IPS-18c (cell line): ENCODE results near the gene NXNL1.
"Not testable (repeated sequence)": the region's sequence is repeated elsewhere in the genome, so short reads cannot be mapped to it uniquely, and the experiment has no call there.

ENCODE experiments used
- H3K4me3 ChIP-seq: 2 replicates; pipeline ENCODE4 v1.7.0; 2013; ENCODE audit warnings: low read depth, mild to moderate bottlenecking, low read length, moderate library complexity; ENCODE audit not compliant: insufficient read depth
- H3K9me3 ChIP-seq: one replicate; pipeline ENCODE4 v1.6.1; 2013; ENCODE audit warnings: mild to moderate bottlenecking, low read length, moderate library complexity; ENCODE audit not compliant: control insufficient read depth, insufficient read depth

NXNL1 gene

GRCh38 chr19:17460372-17461230 is at the start of gene NXNL1:
Gene NXNL1 (minus strand): TSS chr19:17460926. CDS start chr19:17460869, 57 bp downstream.
- no peaks in the 10 kb centered on the region for H3K9me3 ChIP-seq
- no peak within 1 kb of the TSS for H3K4me3 ChIP-seq

- not testable (repeated sequence) for H3K9me3 ChIP-seq, H3K4me3 ChIP-seq
These were observed 47.8 kb upstream of the NXNL1 start for GRCh38 chr19:17508558-17508933.

GRCh38 chr19:17506745-17507144 is 46.0 kb upstream of the NXNL1 start:
- Histone ChIP-seq H3K4me3 (no peak overlapping the region), H3K9me3 (no peaks in the 10 kb centered on the region)

GRCh38 chr19:17505223-17505622 is 44.5 kb upstream of the NXNL1 start:
- Histone ChIP-seq H3K4me3 (no peak overlapping the region), H3K9me3 (no peaks in the 10 kb centered on the region)

GRCh38 chr19:17504456-17504855 is 43.7 kb upstream of the NXNL1 start:
- Histone ChIP-seq H3K4me3 (no peak overlapping the region), H3K9me3 (no peaks in the 10 kb centered on the region)

GRCh38 chr19:17504030-17504429 is 43.3 kb upstream of the NXNL1 start:
- H3K9me3 ChIP-seq, result no peaks in the 10 kb centered on the region
- no peak overlapping the region for H3K4me3 ChIP-seq

GRCh38 chr19:17503240-17503639 is 42.5 kb upstream of the NXNL1 start:
- H3K4me3 ChIP-seq, result no peak overlapping the region
- H3K9me3 ChIP-seq, result no peaks in the 10 kb centered on the region

GRCh38 chr19:17500447-17501198 is 39.9 kb upstream of the NXNL1 start:
- Histone ChIP-seq H3K9me3 (no peaks in the 10 kb centered on the region), H3K4me3 (no peak overlapping the region)

- Histone ChIP-seq H3K4me3 (no peak overlapping the region), H3K9me3 (no peaks in the 10 kb centered on the region)
These were observed 39.1 kb upstream of the NXNL1 start for GRCh38 chr19:17499648-17500446.

- H3K9me3 ChIP-seq, H3K4me3 ChIP-seq: not testable (repeated sequence)
These were observed 38.3 kb upstream of the NXNL1 start for GRCh38 chr19:17499025-17499424.

GRCh38 chr19:17497149-17497798 is 36.5 kb upstream of the NXNL1 start:
- no peak overlapping the region for H3K4me3 ChIP-seq

GRCh38 chr19:17496337-17496997 is 35.7 kb upstream of the NXNL1 start:
- Histone ChIP-seq H3K9me3 (no peaks in the 10 kb centered on the region), H3K4me3 (no peak overlapping the region)

More at GRCh38 chr19:17497149-17497798, 36.5 kb upstream of the NXNL1 start:
- H3K9me3 ChIP-seq, result no peaks in the 10 kb centered on the region

GRCh38 chr19:17495639-17496296 is 35.0 kb upstream of the NXNL1 start:
- Histone ChIP-seq H3K4me3 (no peak overlapping the region), H3K9me3 (no peaks in the 10 kb centered on the region)

GRCh38 chr19:17491287-17491686 is 30.6 kb upstream of the NXNL1 start:
- no peak overlapping the region for H3K4me3 ChIP-seq
- peaks cover 2% of the 10 kb centered on the region for H3K9me3 ChIP-seq

- peaks cover 2% of the 10 kb centered on the region for H3K9me3 ChIP-seq
- no peak overlapping the region for H3K4me3 ChIP-seq
These were observed 29.7 kb upstream of the NXNL1 start for GRCh38 chr19:17490411-17490810.

GRCh38 chr19:17489392-17490030 is 28.8 kb upstream of the NXNL1 start:
- Histone ChIP-seq H3K9me3 (peaks cover 2% of the 10 kb centered on the region), H3K4me3 (no peak overlapping the region)
